Smooth muscle cell of the brain vasculature (primary cell): ENCODE data around the gene TEAD3.
"Not testable (repeated sequence)": the region's sequence is repeated elsewhere in the genome, so short reads cannot be mapped to it uniquely, and the experiment has no call there.

Source experiments
- DNase-seq: peaks from one replicate; pipeline ENCODE4 v3.0.0-alpha.2; 2012; ENCODE audit warnings: low read depth, low spot score

Gene TEAD3

DNA sequence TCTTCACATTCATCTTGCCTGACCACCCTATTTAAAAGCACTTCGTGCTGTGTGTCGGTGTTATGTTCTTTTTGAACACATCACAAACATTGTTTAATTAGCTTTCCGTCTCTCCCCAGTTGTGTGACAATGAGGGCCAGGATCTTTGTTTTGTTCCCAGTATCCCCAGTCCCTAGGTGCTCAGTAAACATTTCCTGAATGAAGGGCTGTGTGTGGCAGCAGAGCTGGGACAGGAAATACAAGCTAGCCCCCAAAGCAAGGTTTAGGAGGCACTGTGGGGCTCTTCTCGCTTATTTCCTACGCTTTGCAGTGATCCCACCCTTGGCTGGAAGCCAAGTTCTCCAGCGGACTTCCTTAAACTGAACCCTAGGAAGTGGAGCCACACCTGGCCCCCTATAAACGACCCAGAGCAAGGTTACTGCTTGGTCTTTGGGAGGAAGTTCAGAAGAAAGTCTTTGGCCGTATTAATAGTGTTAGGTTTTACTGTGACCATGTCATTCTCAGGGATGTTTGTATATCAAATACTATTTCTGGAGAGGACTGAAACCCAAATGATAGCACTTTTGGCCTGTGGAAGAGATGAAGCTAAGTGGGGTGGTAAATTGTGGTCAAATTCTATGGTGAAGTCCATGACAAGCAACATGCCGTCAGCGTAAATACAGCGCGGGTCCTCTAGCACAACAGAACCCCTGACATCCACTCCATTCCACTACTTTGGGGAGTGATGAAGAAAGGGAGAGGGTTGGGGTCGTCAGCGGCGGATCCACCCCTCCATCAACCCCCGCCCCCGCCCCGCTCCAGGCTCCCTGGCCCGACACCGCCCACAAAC is 45.3 kb downstream of the TEAD3 start:
- DNase-seq = no peak

DNA sequence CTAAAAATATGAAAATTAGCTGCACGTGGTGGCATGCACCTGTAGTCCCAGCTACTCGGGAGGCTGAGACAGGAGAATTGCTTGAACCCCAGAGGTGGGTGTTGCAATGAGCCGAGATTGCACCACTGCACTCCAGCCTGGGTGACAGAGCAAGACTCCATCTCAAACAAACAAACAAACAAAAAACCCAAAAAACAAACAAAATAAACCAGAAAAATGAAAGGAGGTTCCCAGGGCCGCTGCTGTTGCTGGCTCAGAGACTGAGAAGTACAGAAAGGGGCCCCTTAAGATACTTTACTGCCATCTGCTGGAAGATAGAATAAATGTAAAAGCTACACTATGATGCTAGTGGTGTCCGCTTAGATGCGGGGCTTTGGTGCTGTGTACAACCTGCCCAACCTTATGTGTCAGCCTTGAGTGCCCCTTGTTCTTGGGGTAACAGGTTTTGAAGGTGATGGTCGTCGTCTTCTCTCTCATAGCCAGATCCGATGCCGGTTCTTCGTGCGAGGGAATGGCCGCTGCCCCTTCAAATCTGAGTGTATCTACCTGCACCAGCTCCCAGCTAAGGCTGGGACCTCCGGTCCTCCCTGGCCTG is 47.5 kb downstream of the TEAD3 start:
- DNase-seq = no peak

DNA sequence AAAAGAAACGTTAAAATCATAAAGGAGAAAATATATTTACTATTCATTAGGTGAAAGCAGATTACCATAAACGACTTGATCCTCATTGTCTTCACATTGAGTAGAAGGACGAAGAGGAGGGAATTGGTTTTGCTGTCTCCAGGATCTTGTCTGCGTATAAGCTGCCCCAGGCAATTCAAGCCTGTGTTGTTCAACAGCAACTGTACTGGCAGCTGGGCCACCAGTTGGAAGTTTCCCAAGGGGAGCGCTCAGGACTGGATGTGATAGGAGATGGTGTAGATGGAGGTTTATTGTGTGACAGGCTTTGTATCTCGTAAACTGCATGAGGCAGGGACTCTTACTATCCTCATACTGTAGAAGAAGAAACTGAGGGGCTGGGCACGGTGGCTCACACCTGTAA is 48.7 kb downstream of the TEAD3 start:
- no peak for DNase-seq

DNA sequence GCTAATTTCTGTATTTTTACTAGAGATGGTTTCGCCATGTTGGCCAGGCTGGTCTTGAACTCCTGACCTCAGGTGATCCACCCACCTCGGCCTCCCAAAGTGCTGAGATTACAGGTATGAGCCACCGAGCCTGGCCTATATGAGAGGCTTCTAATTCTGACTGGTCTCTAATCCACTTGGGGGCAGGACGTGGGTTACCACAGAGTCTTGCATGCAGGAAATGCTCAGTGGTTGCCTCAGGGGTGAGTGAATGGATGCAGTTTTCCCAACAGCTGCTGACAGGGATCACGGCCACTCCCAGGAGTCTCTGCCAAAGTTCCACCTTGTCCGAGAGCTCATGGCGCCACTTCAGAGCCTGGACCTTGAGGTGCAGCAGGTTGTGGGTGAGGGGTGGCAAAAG is 51.2 kb downstream of the TEAD3 start:
- no peak for DNase-seq

DNA sequence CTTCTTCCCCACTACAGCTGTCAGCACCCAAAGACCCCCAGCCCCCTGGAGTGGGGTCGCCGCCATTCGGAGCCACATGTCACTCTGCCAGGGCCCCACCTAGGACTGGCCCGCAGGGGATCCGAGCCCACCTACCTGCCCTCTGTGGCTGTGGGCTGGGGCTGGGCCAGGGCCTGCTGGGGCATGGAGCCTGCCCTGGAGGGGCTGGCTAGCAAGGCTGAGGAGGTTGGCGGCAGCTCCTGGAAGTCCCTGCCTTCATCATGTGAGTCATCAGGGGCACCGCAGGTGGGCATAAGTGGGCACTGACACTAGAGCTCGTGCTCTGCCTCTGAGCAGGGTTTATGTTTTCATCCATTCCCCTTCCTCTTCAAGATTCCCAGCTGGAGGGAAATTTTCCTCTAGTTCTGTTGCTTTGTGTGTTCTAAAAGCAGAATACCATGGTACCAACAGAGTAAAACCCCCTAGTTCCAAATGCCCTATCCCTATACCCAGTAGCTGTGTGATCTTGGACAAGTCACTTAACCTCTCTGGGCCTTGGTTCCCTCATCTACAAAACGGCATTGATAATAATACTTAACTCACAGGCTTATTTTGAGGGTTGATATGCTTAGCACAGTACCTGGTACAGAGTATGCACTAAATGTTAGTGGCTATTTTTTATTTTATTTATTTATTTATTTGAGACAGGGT is 53.4 kb downstream of the TEAD3 start:
- DNase-seq = no peak

DNA sequence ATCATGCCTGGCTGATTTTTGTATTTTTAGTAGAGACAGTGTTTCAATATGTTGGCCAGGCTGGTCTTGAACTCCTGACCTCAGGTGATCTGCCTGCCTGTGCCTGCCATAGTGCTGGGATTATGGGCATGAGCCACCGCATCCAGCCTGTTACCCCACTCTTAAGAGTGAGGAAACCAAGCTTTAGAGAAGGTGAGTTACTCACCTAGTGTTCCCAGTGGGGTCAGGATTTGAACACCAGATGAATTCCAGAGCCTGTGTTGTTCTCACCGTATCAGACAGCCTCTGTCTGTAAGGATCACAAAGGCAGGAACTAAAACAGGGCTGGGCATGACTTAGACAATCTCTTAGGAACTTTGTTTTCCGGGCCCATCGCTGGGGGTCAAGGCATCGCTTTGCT is 54.2 kb downstream of the TEAD3 start:
- DNase-seq = no peak

DNA sequence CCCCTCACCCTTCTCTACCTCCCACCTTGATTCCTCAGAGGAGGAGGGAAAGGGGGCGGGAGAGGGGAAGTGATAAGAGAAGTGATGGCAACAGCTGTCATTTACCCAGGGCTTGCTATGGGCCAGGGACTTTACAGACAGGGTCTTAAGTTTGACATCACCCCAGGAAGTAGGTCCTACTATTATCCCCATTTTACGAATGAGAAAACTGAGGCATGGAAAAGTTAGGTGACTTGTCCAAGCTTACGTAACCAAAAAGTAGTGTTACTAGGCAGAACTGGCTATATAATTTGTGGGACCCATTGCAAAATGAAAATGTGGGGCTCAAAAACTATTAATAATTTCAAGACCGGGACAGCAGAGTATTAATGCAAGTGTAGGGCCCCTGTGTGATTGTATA is 55.2 kb downstream of the TEAD3 start:
- no peak for DNase-seq

DNA sequence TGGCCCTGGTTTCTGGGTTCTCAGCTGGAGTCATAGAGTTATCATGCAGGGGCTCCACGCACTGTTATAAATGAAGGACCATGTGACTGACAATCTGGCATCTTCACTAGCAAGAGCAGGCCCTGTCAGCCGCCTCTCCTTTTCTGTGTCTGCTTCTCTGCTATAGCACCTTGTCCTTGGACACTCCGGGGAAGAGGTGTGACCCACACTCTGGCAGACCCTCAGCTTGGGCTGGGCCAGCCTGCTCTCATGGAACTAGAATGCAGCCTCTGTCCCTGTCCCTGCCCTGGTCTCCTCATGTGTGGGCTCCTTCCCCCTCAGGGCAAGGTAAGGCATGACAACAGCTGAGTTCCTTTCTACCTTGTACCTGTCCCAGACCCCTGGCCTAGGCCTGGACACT is 55.7 kb downstream of the TEAD3 start:
- no peak for DNase-seq

DNA sequence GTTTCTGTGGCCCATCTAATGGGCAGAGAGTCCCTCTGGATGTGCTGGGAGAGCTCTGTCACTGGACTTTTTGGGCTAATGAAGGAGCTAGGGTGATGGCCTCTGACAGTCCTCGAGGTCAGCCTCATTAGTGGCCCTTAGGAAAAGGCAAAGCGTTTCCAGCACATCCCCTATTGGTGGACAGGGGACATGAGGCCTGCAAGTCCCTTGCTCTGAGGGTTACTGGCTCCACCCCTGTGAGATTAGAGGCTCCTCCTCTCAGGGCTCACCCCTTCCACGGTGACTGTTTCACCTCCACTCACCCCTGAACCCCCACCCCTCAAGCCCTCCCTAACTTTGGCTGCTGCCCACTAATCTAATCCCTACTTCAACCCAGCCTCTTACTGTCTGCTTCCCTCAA is 57.6 kb downstream of the TEAD3 start:
- DNase-seq = no peak

DNA sequence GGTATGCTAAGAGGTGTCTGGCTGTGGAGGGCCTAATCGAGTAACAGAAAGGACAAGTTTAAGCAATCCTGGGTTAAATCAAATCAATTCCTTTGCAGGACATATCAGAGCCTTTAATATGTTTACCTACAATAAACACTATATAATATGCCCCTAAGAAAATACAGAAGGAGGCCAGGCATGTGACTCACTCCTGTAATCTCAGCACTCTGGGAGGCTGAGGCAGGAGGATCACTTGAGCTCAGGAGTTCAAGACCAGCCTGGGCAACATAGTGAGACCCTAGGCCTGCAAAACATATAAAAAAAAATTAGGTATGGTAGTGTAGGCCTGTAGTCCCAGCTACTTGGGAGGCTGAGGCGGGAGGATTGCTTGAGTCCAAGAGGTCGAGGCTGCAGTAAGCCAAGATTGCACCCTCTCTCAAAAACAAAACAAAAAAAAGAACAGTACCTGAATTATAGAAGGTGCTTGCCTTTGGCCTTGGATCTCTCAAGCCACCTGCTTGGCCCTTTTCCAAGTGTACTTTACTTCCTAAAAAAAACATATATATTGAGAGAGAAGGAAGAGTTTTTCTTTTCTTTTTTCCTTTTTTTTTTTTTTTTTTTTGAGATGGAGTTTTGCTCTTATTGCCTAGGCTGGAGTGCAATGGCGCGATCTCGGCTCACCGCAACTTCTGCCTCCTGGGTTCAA is 58.4 kb downstream of the TEAD3 start:
- DNase-seq = not testable (repeated sequence)

DNA sequence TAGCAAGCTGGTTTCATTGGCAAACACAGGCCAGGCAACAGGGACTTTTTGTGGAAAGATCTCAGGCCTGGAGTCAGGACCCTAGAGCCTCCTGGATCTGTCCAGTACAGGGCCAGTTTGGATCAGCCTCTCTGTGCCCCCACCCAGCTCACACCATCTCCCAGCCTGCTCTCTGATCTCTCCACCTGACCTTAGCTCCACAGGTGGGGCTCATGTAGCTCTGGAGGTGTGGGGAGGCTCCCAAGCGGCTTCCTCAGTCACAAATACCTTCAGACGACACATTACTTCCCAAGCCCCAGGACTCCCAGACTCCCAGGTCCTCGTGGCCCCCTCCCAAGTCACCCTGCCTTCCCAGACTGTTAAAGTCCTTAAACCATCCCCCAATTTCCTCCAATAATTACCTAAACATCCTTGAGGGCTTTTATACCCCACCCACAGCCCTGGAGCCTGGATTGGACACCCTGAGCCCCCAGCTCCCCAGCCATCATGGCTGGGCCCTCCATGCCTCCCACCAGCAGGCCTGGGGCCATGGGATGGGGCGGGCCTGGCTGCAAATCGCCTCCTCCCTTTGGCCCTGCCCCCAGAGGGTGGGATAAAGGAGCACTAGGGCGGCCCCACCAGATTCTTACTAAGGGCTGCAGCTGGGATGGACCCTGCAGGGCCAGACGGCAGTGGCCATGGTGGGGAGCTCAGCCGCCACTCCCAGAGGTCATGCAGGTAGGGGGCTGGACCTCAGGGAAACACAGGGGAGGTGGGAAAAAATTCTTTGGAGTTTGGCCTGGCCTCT is 60.6 kb downstream of the TEAD3 start:
- DNase-seq = no peak

DNA sequence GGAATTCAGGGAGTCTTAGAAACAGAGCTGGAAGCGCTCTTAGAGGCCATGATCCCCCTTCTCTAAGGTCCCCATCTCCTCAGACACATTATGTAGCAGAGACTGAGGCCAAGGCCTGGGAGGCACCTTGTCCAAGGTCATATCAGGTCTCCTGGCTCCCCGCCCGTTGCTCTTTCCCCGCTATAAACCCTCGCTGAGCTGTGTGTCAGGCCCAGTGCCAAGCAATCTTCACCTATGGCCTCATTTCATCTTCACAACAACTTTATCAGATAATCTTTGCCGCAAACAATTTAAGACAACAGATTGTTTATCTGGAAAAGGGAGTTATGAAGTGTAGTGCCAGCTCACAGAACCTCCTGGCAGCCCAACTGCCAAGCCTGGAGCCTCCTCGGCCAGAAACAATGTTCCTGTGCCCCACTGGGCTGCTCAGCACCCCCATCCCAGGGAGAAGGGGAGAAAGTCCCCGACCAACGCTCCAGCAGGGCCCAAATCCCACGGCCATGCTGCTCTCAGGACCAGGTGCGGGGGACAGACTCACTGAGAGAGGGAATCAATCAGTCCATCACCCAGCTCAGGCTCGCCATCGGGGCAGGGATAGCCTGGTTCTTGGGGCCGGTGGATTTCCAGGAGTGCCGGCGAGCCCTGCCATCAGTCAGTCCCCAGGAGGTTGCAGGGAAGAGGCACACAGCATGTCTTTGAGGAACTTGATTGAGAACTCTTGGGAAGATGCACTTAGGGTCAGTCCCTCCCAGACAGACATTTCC is 61.6 kb downstream of the TEAD3 start:
- DNase-seq = no peak

DNA sequence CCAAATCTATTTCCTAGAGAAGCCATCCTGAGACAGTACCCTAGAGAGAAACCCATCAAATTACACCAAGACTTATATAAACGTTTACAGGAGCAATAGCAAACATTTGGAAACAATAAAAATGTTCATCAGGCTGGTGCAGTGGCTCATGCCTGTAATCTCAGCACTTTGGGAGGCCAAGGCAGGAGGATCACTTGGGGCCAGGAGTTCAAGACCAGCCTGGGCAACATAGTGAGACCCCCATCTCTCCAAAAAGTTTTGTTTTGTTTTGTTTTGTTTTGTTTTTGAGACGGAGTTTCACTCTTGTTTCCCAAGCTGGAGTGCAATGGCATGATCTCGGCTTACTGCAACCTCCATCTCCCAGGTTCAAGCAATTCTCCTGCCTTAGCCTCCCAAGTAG is 64.2 kb downstream of the TEAD3 start:
- not testable (repeated sequence) for DNase-seq

DNA sequence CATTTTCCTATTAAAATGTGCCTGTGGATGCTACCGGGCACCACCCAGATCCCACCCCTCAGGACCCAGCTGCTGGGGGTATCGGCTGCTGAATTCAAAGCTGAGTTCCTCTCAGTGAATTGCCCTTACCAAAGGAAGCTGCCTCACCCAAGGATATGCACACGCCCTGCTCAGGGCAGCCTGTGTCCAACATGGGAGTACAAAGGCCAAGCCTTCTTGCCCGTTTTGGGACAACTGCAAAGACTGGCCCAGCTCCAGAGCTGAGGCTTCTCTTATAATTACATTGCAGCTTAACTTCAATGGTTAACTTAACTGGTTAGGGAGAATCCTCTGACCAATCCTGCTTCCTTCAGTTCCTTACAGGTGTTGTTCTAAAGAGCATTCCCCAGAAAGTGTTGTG is 64.6 kb downstream of the TEAD3 start:
- no peak for DNase-seq

DNA sequence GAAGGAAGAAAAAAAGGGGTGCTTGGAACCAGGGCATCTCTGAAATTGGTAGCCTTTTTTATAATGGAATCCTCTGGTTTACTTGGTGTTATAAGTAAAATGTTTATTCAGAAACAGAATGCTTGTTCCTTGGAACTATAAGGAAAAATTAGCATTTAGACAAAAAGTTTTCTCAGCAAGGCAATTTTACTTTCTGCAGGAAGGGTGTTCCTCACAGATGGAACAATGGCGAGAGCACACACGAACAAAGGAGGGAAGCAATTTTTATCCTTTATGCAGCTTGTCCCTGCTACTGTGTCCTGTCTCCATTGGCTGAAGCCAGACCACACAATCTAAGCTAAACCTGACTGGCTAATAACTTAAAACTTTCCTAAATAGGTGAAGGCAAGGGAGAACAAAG is 67.4 kb downstream of the TEAD3 start:
- DNase-seq = no peak

DNA sequence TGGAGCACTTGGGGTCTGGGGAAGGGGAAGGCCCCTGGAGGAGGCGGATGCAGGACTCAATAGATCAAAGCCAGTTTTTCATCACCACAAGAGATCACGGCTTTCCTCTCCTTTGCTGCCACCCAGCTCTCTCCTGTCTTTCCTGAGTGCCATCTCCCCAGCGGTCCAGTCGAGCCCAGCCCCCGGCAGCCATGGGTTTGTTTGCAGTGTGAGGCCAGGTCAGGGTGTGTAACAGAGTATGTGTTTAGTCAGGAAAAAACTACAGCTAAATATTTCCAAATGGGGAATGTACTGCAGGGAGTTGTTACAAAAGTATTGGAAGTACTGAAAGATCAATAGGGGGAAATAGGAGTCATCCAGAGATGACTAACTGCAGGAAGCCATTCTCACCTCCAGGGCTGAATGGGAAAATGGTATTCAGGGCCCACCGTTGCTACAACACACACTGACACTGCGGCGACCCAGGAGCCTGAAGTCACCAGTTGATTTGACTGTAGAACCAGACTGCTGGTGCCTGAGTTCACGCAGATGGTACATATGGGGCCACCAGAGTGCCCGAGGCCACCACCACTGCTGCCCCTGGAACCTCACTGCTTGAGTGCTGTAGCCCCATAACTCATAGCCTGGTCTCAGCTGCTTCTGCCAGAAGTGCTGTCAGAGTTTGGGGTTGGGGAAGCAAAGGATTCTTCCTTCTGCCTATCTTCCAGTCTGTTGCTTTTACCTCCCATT is 68.3 kb downstream of the TEAD3 start:
- DNase-seq = no peak

DNA sequence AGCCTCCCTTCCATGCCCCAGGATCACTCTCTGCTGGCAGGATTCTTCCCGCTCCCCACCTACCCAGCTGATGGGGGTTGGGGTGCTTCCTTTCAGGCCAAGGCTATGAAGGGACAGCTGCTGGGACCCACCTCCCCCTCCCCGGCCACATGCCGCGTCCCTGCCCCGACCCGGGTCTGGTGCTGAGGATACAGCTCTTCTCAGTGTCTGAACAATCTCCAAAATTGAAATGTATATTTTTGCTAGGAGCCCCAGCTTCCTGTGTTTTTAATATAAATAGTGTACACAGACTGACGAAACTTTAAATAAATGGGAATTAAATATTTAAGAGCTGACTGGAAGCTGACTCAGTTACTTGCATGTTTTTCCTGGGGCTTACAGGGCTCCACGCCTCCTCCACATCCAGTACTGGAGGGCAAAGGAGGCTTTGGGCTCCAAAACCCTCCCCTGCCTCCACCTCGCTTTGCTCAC is 69.0 kb downstream of the TEAD3 start:
- DNase-seq = no peak

DNA sequence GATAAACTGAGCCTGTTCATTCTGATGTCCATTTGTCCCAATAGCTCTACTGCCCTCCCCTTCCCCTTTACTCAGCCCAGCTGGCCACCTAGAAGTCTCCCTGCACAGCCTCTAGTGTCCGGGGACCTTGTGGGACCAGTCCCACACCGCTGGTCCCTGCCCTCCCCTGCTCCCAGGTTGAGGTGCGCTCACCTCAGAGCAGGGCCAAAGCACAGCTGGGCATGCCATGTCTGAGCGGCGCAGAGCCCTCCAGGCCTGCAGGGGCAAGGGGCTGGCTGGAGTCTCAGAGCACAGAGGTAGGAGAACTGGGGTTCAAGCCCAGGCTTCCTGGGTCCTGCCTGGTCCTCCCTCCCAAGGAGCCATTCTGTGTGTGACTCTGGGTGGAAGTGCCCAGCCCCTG is 69.4 kb downstream of the TEAD3 start:
- DNase-seq = no peak

DNA sequence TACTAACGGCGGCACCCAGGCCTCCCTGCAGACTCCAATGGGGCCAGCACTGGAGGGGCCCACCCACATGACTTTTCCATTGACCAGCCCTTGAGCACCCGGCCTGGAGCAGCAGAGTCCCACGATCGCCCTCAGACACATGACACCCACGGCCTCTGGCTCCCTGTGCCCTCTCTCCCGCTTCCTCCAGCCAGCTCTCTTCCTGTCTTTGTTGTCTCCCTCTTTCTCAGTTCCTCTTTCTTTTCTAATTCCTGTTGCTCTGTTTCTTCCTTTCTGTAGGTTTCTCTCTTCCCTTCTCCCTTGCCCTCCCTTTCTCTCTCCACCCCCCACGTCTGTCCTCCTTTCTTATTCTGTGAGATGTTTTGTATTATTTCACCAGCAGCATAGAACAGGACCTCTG is 70.8 kb downstream of the TEAD3 start:
- DNase-seq = no peak

DNA sequence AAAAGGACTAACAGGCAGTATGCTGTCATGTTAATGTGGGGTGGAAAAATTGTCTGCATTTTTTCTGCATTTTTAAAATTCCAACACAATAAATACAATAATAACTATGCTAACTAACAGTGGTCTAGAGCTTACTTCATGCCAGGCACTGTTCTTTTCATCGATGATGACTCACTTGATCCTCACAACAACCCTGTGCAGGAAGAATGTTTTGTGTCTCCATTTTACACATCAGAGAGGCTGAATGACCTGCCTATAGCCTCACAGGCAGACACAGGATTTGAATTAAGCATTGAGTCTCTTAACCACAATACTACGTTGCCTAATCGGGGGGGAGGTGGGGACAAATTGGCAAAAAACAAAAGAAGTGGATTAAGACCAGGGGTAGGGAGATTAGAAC is 71.6 kb downstream of the TEAD3 start:
- DNase-seq = no peak
